Endothelial cell of umbilical vein (primary cell): Measurements from ENCODE around the gene ULK1.

Experiments
- CTCF ChIP-seq, 2 donors: IDR thresholded peaks; 1 replicate in 1 of 2; 2 replicates in 1 of 2; pipeline ENCODE4 v1.5.1; 2011; ENCODE audit warnings: low read length in 2 of 2, mild to moderate bottlenecking in 2 of 2, moderate library complexity in 2 of 2, control low read depth in 1 of 2, inconsistent platforms in 1 of 2, low read depth in 1 of 2; ENCODE audit not compliant: insufficient read depth in 1 of 2; ENCODE audit errors: extremely low read depth in 1 of 2
- EZH2 ChIP-seq: IDR thresholded peaks from 2 replicates; pipeline ENCODE4 v1.6.1; 2012; ENCODE audit warnings: borderline replicate concordance, low read depth, mild to moderate bottlenecking, moderate library complexity, low read length, inconsistent platforms; ENCODE audit not compliant: severe bottlenecking

GRCh38 chr12:131923260-131923659 lies 28.8 kb downstream of the ULK1 start:
- TF ChIP-seq CTCF (IDR thresholded peaks at IDR 0.05; ENCODE audit: extremely low read depth in 1 of 2, insufficient read depth in 1 of 2, low read depth in 1 of 2, low read length in 2 of 2) (no peak), EZH2 (no peak)
